Parathyroid adenoma (tissue), 2 donors: ENCODE measurements around the gene SEMA3F.

Source experiments
- H2AFZ ChIP-seq: fragments of 300-600 bp; sonication (generic); one replicate; pipeline ENCODE4 v1.7.0; 2017; ENCODE audit warnings: antibody characterized with exemption, mild to moderate bottlenecking
- H3K27ac ChIP-seq: fragments of 300-600 bp; sonication (generic); one replicate; pipeline ENCODE4 v1.7.0; 2017
- H3K27me3 ChIP-seq: fragments of 300-600 bp; sonication (generic); one replicate; pipeline ENCODE4 v1.7.0; 2017; ENCODE audit warnings: low read length; ENCODE audit not compliant: control insufficient read depth, insufficient read depth
- H3K36me3 ChIP-seq: fragments of 300-600 bp; sonication (generic); one replicate; pipeline ENCODE4 v1.7.0; 2017; ENCODE audit warnings: low read length; ENCODE audit not compliant: control insufficient read depth, insufficient read depth
- H3K4me1 ChIP-seq: fragments of 300-600 bp; sonication (generic); one replicate; pipeline ENCODE4 v1.7.0; 2017; ENCODE audit warnings: control low read depth
- H3K4me2 ChIP-seq: fragments of 300-600 bp; sonication (generic); one replicate; pipeline ENCODE4 v1.7.0; 2017; ENCODE audit warnings: low read length
- H3K4me3 ChIP-seq: fragments of 300-600 bp; sonication (generic); one replicate; pipeline ENCODE4 v1.7.0; 2017; ENCODE audit warnings: low read depth, low read length
- H3K79me2 ChIP-seq: fragments of 300-600 bp; sonication (generic); one replicate; pipeline ENCODE4 v1.7.0; 2017; ENCODE audit warnings: control low read depth
- H3K9ac ChIP-seq: fragments of 300-600 bp; sonication (generic); one replicate; pipeline ENCODE4 v1.7.0; 2017; ENCODE audit warnings: mild to moderate bottlenecking
- H3K9me3 ChIP-seq: fragments of 300-600 bp; sonication (generic); one replicate; pipeline ENCODE4 v1.7.0; 2017; ENCODE audit warnings: low read length; ENCODE audit not compliant: control insufficient read depth
- TF ChIP-seq, protein P1 (sequence below): fragments of 300-600 bp; sonication (generic); IDR thresholded peaks from one replicate; pipeline ENCODE4 v1.7.0; 2017; ENCODE audit warnings: antibody characterized with exemption, mild to moderate bottlenecking
- donor health status: primary hyperparathyroidism.

SEMA3F gene

GRCh38 chr3:50167841-50168209 is 12.7 kb downstream of the SEMA3F start:
- peaks cover 10% of the 10 kb centered on the region for H3K4me1 ChIP-seq
- H3K79me2 ChIP-seq = no peaks in the 10 kb centered on the region
- H3K4me3 ChIP-seq = no peak overlapping the region
- TF ChIP-seq, protein P1, sequence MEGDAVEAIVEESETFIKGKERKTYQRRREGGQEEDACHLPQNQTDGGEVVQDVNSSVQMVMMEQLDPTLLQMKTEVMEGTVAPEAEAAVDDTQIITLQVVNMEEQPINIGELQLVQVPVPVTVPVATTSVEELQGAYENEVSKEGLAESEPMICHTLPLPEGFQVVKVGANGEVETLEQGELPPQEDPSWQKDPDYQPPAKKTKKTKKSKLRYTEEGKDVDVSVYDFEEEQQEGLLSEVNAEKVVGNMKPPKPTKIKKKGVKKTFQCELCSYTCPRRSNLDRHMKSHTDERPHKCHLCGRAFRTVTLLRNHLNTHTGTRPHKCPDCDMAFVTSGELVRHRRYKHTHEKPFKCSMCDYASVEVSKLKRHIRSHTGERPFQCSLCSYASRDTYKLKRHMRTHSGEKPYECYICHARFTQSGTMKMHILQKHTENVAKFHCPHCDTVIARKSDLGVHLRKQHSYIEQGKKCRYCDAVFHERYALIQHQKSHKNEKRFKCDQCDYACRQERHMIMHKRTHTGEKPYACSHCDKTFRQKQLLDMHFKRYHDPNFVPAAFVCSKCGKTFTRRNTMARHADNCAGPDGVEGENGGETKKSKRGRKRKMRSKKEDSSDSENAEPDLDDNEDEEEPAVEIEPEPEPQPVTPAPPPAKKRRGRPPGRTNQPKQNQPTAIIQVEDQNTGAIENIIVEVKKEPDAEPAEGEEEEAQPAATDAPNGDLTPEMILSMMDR = no peak
- no peaks in the 10 kb centered on the region for H3K9me3 ChIP-seq
- H3K27ac ChIP-seq = peak overlapping the region; percentile 74
- H2AFZ ChIP-seq = no peak overlapping the region
- no peak overlapping the region for H3K9ac ChIP-seq
- H3K36me3 ChIP-seq = no peaks in the 10 kb centered on the region
- H3K4me2 ChIP-seq = no peak overlapping the region
- H3K27me3 ChIP-seq = no peaks in the 10 kb centered on the region

DNA sequence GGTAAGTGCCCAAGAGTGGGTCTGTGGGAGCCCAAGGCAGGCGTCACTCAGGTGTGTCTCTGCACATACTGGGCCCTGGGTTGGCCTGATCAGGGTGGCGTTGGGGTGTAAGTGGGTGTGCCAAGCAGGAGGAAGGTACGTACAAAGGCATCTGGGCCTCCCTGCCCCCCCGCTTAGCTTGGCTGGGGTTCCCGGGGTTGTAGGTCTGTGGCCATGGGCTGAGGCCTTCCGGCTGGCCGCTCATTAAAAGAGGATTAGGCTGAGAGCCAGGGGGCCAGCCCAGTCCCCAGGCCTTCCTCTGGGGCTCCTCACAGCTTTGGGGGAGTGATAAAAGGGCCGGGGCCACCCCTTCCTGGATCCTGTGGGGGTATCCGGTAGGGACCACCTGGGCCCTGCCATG is 13.3 kb downstream of the SEMA3F start:
- Histone ChIP-seq H3K9me3 (no peaks in the 10 kb centered on the region), H3K36me3 (no peaks in the 10 kb centered on the region), H3K27me3 (no peaks in the 10 kb centered on the region), H3K4me3 (no peak overlapping the region), H3K27ac (peak overlapping the region; percentile 74), H2AFZ (no peak overlapping the region), H3K79me2 (no peaks in the 10 kb centered on the region), H3K4me1 (peaks cover 10% of the 10 kb centered on the region), H3K9ac (no peak overlapping the region), H3K4me2 (no peak overlapping the region)
- TF ChIP-seq, protein P1 = no peak

- Histone ChIP-seq H3K9ac (no peak overlapping the region), H2AFZ (no peak overlapping the region), H3K4me1 (peaks cover 10% of the 10 kb centered on the region), H3K27ac (peak overlapping the region; percentile 74), H3K9me3 (no peaks in the 10 kb centered on the region), H3K27me3 (no peaks in the 10 kb centered on the region), H3K79me2 (no peaks in the 10 kb centered on the region), H3K4me3 (no peak overlapping the region), H3K4me2 (no peak overlapping the region), H3K36me3 (no peaks in the 10 kb centered on the region)
- TF ChIP-seq, protein P1 = no peak
These were observed 13.7 kb downstream of the SEMA3F start for GRCh38 chr3:50168791-50169190.

DNA sequence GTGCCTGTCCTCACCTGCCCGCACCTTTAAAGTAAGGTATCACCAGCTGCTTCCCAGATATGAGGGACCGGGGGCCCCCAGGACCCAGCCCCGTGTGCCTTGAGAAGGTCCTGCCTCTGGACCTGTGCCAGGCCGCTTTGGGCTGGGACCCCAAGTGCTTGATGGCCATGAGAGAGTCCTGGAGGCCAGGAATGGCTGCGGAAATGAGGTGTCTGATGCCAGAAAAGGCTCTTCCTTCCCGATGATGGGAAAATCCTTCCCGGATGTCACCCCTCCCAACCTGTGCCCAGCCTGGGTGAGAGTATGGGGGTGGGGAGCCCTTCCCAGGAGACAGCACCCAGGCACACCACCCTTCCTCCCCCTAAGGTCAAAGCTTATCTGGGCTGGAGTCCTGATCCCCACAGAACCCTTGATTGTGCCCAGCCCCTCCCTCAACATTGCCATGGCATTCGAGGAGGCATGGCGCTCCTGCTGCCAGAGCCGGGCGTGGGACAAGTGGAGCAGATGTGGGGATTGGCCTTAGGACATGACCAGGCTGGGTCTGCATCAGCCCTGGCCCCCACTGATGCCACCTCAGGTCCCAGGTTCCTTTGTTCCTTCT is 14.2 kb downstream of the SEMA3F start:
- no peaks in the 10 kb centered on the region for H3K9me3 ChIP-seq
- no peaks in the 10 kb centered on the region for H3K79me2 ChIP-seq
- peaks cover 10% of the 10 kb centered on the region for H3K4me1 ChIP-seq
- peak overlapping the region; percentile 74 for H3K27ac ChIP-seq
- no peaks in the 10 kb centered on the region for H3K27me3 ChIP-seq
- no peak overlapping the region for H3K4me3 ChIP-seq
- TF ChIP-seq, protein P1 = no peak
- no peak overlapping the region for H2AFZ ChIP-seq
- no peaks in the 10 kb centered on the region for H3K36me3 ChIP-seq
- no peak overlapping the region for H3K9ac ChIP-seq
- H3K4me2 ChIP-seq = no peak overlapping the region

- H3K27me3 ChIP-seq = no peaks in the 10 kb centered on the region
- H3K9me3 ChIP-seq = no peaks in the 10 kb centered on the region
- no peak overlapping the region for H3K4me2 ChIP-seq
- H3K27ac ChIP-seq = peak overlapping the region; percentile 74
- H3K4me1 ChIP-seq = peaks cover 10% of the 10 kb centered on the region
- H3K4me3 ChIP-seq = no peak overlapping the region
- TF ChIP-seq, protein P1 = no peak
- H2AFZ ChIP-seq = no peak overlapping the region
- H3K79me2 ChIP-seq = no peaks in the 10 kb centered on the region
- no peak overlapping the region for H3K9ac ChIP-seq
- H3K36me3 ChIP-seq = no peaks in the 10 kb centered on the region
These were observed 14.7 kb downstream of the SEMA3F start for GRCh38 chr3:50169858-50170257.
